ENCODE data around the gene LETM1. TPM values are rescaled to one million over a fixed set of nuclear protein-coding genes. Genes with fewer than 3 reads are reported as not detected.

LETM1 gene
- total and polyA plus RNA-seq, 2 of the 13 experiments (the other 11 are each of a cell fraction or from before 2014, with no cell fraction given) = 9.7 to 41.6 TPM

DNA sequence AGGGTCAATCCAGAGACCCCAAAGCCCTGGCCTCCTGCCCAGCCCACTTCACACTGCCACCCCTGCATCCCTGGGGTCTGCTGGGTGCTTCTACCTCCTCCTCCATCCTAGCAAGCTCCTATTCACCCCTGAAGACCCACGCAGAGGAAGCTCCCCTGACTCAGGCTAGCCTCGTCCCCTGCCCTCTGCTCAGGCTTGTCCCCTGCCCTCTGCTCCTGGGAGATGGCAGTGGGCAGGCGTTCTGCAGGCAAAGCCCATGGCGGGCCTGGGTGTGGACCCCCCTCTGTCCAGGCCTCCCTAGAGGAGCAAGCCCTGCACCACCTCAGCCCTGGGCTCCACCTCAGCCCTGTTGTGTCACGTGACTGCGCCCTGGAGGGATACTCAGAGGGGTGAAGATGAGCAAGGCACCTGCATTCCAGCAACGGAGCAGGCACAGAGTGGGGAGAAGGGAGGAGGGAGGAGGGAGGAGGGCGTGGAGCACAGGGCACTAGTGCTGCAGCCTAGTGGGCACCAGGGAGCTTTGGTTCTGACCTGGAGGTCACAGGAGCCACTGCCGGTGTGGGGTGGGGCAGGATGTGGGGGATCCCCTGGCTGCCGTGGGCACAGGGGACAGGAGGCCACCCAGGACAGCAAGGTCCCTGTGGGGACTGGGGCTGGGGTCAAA, 90.4 kb downstream of the LETM1 start:
- H2AFZ ChIP-seq (ENCODE audit: low read length) = no peak overlapping the region
- H3K4me2 ChIP-seq (ENCODE audit: low read depth, low read length) = peak overlapping the region; percentile 88
- H3K9ac ChIP-seq (ENCODE audit: insufficient read depth, low read depth, low read length) = peak overlapping the region; percentile 71
- intact Hi-C loops (cut with micrococcal nuclease; ENCODE audit: unreplicated experiment) (loop anchor here (2.0 kb wide), 2 partner anchors 17 to 19 kb away; no protein-coding TSS in a partner anchor), in situ Hi-C loops (cut with HindIII; ENCODE audit: extremely low pct_ligation_motif_present, low pct_unique_long_range_greater_than_20kb) (no loop called here)
- DNase-seq (ENCODE audit: low spot score) (no peak), FAIRE-seq (no peak), ATAC-seq (peak; percentile 0; the same call in 1 of the 3 replicates)
- H3K27me3 ChIP-seq (ENCODE audit: control insufficient read depth in 1 of 2, insufficient read depth in 2 of 2, low read length in 2 of 2) = no peaks in the 10 kb centered on the region
- H3K36me3 ChIP-seq (replicated peaks in 1 of 2; ENCODE audit: control insufficient read depth in 1 of 2, insufficient read depth in 2 of 2, low read length in 2 of 2) = no peaks in the 10 kb centered on the region
- H4K20me1 ChIP-seq (ENCODE audit: insufficient read depth, low read length) = no peaks in the 10 kb centered on the region
- H3K4me1 ChIP-seq (ENCODE audit: insufficient read depth, low read length) = peaks cover 79% of the 10 kb centered on the region
- WGBS (ENCODE audit: low lambda C conversion rate) = 0% methylated on average over 3 of the region's 10 CpGs
- ChIA-PET CTCF (ENCODE audit: low intra/inter-chr PET ratio, low total read pairs) (interaction anchor here (2.0 kb wide), 1 partner anchor 17 kb away, joined by 6 read pairs; no protein-coding TSS in a partner anchor), POLR2A (interaction anchor here (1.4 to 34.3 kb wide), 7 partner anchors 8 to 43 kb away, joined by 4 to 1258 read pairs (median 29); partner anchors contain the start of gene FGFR3)
- H3K4me3 ChIP-seq (replicated peaks in 1 of 3; ENCODE audit: insufficient read depth in 1 of 3, low read depth in 2 of 3, low read length in 3 of 3) = peak overlapping the region; percentile 42 to 71 (median 55); a peak in 4 of 6 replicates
- no peaks in the 10 kb centered on the region for H3K79me2 ChIP-seq (ENCODE audit: insufficient read depth, low read length)
- no TSS peak for BruUV-seq (replicated peaks)
- no peaks in the 10 kb centered on the region for H3K9me3 ChIP-seq (ENCODE audit: low read length)
- H3K27ac ChIP-seq (ENCODE audit: extremely low read length, insufficient read depth, low read length) = peak overlapping the region; percentile 93
- TF ChIP-seq ZNF780A (CRISPR knock-in tag; IDR thresholded peaks at IDR 0.05) (no peak), ZNF337 (CRISPR knock-in tag; IDR thresholded peaks at IDR 0.05; ENCODE audit: borderline replicate concordance, low read depth) (0 out of 2 replicates have a peak, but pooled peaks have one; percentile 29), ZNF282 (IDR thresholded peaks at IDR 0.05; ENCODE audit: partially characterized antibody) (no peak), GATAD2A (CRISPR knock-in tag; IDR thresholded peaks at IDR 0.05) (0 out of 2 replicates have a peak, but pooled peaks have one; percentile 18), GLI4 (CRISPR knock-in tag; IDR thresholded peaks at IDR 0.05; ENCODE audit: borderline replicate concordance) (no peak), CEBPG (CRISPR knock-in tag; IDR thresholded peaks at IDR 0.05) (no peak), ZNF326 (CRISPR knock-in tag; IDR thresholded peaks at IDR 0.05; ENCODE audit: borderline replicate concordance) (peak; percentile 88; the same call in 1 of the 2 replicates), POLR2AphosphoS5 (IDR thresholded peaks at IDR 0.05; ENCODE audit: low read depth, low read length) (0 out of 2 replicates have a peak, but pooled peaks have one; percentile 35), HDAC6 (IDR thresholded peaks at IDR 0.05; ENCODE audit: low read depth, low read length) (no peak), NR2F6 (IDR thresholded peaks at IDR 0.05) (no peak), NR2F6 (CRISPR knock-in tag; IDR thresholded peaks at IDR 0.05) (peak; percentile 57; the same call in 1 of the 2 replicates), SIX1 (CRISPR knock-in tag; IDR thresholded peaks at IDR 0.05; ENCODE audit: borderline replicate concordance) (no peak), ZNF354B (CRISPR knock-in tag; IDR thresholded peaks at IDR 0.05) (no peak), ZBTB25 (CRISPR knock-in tag; IDR thresholded peaks at IDR 0.05) (no peak), ZNF44 (CRISPR knock-in tag; IDR thresholded peaks at IDR 0.05) (0 out of 2 replicates have a peak, but pooled peaks have one; percentile 39), AHR (CRISPR knock-in tag; IDR thresholded peaks at IDR 0.05) (no peak), DRAP1 (CRISPR knock-in tag; IDR thresholded peaks at IDR 0.05) (no peak)
- TF ChIP-seq, protein P1, sequence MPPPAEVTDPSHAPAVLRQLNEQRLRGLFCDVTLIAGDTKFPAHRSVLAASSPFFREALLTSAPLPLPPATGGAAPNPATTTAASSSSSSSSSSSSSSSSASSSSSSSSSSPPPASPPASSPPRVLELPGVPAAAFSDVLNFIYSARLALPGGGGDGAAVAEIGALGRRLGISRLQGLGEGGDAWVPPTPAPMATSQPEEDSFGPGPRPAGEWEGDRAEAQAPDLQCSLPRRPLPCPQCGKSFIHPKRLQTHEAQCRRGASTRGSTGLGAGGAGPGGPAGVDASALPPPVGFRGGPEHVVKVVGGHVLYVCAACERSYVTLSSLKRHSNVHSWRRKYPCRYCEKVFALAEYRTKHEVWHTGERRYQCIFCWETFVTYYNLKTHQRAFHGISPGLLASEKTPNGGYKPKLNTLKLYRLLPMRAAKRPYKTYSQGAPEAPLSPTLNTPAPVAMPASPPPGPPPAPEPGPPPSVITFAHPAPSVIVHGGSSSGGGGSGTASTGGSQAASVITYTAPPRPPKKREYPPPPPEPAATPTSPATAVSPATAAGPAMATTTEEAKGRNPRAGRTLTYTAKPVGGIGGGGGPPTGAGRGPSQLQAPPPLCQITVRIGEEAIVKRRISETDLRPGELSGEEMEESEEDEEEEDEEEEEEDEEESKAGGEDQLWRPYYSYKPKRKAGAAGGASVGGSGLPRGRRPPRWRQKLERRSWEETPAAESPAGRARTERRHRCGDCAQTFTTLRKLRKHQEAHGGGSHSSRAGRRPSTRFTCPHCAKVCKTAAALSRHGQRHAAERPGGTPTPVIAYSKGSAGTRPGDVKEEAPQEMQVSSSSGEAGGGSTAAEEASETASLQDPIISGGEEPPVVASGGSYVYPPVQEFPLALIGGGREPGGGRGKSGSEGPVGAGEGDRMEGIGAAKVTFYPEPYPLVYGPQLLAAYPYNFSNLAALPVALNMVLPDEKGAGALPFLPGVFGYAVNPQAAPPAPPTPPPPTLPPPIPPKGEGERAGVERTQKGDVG (CRISPR knock-in tag; IDR thresholded peaks at IDR 0.05; ENCODE audit: borderline replicate concordance) = no peak; the same call in 1 of the 2 replicates
- TF ChIP-seq, protein P2, sequence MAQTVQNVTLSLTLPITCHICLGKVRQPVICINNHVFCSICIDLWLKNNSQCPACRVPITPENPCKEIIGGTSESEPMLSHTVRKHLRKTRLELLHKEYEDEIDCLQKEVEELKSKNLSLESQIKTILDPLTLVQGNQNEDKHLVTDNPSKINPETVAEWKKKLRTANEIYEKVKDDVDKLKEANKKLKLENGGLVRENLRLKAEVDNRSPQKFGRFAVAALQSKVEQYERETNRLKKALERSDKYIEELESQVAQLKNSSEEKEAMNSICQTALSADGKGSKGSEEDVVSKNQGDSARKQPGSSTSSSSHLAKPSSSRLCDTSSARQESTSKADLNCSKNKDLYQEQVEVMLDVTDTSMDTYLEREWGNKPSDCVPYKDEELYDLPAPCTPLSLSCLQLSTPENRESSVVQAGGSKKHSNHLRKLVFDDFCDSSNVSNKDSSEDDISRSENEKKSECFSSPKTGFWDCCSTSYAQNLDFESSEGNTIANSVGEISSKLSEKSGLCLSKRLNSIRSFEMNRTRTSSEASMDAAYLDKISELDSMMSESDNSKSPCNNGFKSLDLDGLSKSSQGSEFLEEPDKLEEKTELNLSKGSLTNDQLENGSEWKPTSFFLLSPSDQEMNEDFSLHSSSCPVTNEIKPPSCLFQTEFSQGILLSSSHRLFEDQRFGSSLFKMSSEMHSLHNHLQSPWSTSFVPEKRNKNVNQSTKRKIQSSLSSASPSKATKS (CRISPR knock-in tag; IDR thresholded peaks at IDR 0.05) = no peak
